Measurements from ENCODE around the gene PANK4. TPM values are rescaled to one million over a fixed set of nuclear protein-coding genes. Genes with fewer than 3 reads are reported as not detected.
A peak's percentile ranks its signal among the peaks of the same experiment; 100 is the strongest.

Gene PANK4
- total and polyA plus RNA-seq, 2 experiments from 2014 or later = 18.5 to 21.3 TPM

DNA sequence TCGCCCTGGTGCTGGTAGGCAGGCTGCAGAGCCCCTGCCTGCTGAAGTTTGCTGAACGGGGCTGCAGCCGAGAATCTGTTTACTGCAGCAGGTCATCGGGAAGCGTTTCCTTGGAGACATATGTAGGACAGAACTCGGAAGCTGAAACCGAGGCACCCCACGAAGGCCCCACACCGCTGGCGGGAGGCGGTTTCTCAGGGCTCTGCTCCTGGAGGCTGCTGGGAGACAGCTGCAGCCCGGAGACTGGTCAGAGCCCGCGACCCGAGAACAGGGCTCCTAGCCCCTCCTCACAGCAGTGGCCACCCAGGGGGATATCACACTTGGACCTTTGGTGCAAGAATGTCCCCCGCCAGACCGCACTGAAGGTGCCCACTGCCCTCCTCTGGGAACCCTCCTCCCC, 63.0 kb downstream of the PANK4 start:
- H3K9me3 ChIP-seq (ENCODE audit: low read depth) = no peaks in the 10 kb centered on the region
- H2AFZ ChIP-seq = no peak overlapping the region
- no peak for TF ChIP-seq EZH2phosphoT487 (IDR thresholded peaks at IDR 0.05; ENCODE audit: low read depth, severe bottlenecking, unreplicated experiment)
- no peak for TF ChIP-seq CTCF (IDR thresholded peaks at IDR 0.05; ENCODE audit: poor library complexity)
- no peak for TF ChIP-seq EZH2 (IDR thresholded peaks at IDR 0.05; ENCODE audit: borderline replicate concordance)
- peak; percentile 57 for DNase-seq (ENCODE audit: low spot score)
- H3K36me3 ChIP-seq (replicated peaks; ENCODE audit: insufficient read depth, low read depth) = no peaks in the 10 kb centered on the region
- 54% methylated on average over 17 of the region's 17 CpGs for WGBS (ENCODE audit: low lambda C conversion rate, missing lambda C conversion rate)
- no peak overlapping the region for H3K4me3 ChIP-seq
- peak overlapping the region; percentile 33 for H3K4me2 ChIP-seq
- H3K27ac ChIP-seq = no peak overlapping the region
- H3K9me2 ChIP-seq (replicated peaks; ENCODE audit: insufficient read depth) = no peaks in the 10 kb centered on the region
- no peaks in the 10 kb centered on the region for H3K4me1 ChIP-seq (ENCODE audit: insufficient read depth)
- no peaks in the 10 kb centered on the region for H4K20me1 ChIP-seq (ENCODE audit: insufficient read depth, poor library complexity, severe bottlenecking)
- no peaks in the 10 kb centered on the region for H3K79me2 ChIP-seq
- peaks cover 3% of the 10 kb centered on the region for H3K27me3 ChIP-seq

GRCh38 chr1:2462819-2463218, 63.6 kb downstream of the PANK4 start:
- no peak for DNase-seq (ENCODE audit: low spot score)
- H3K4me3 ChIP-seq = no peak overlapping the region
- 46% methylated on average over 15 of the region's 15 CpGs for WGBS (ENCODE audit: low lambda C conversion rate, missing lambda C conversion rate)
- H3K9me3 ChIP-seq (ENCODE audit: low read depth) = no peaks in the 10 kb centered on the region
- H3K9me2 ChIP-seq (replicated peaks; ENCODE audit: insufficient read depth) = no peaks in the 10 kb centered on the region
- H3K4me2 ChIP-seq = peak overlapping the region; percentile 33
- no peaks in the 10 kb centered on the region for H3K36me3 ChIP-seq (replicated peaks; ENCODE audit: insufficient read depth, low read depth)
- no peak overlapping the region for H2AFZ ChIP-seq
- H4K20me1 ChIP-seq (ENCODE audit: insufficient read depth, poor library complexity, severe bottlenecking) = no peaks in the 10 kb centered on the region
- H3K79me2 ChIP-seq = no peaks in the 10 kb centered on the region
- no peak overlapping the region for H3K27ac ChIP-seq
- no peak for TF ChIP-seq CTCF (IDR thresholded peaks at IDR 0.05; ENCODE audit: poor library complexity)
- no peak for TF ChIP-seq EZH2phosphoT487 (IDR thresholded peaks at IDR 0.05; ENCODE audit: low read depth, severe bottlenecking, unreplicated experiment)
- no peak for TF ChIP-seq EZH2 (IDR thresholded peaks at IDR 0.05; ENCODE audit: borderline replicate concordance)
- H3K27me3 ChIP-seq = no peaks in the 10 kb centered on the region
- H3K4me1 ChIP-seq (ENCODE audit: insufficient read depth) = no peaks in the 10 kb centered on the region

GRCh38 chr1:2460996-2461751, 65.2 kb downstream of the PANK4 start:
- H3K36me3 ChIP-seq (replicated peaks; ENCODE audit: insufficient read depth, low read depth) = no peaks in the 10 kb centered on the region
- 86% methylated on average over 15 of the region's 18 CpGs for WGBS (ENCODE audit: low lambda C conversion rate, missing lambda C conversion rate)
- H3K27me3 ChIP-seq = no peaks in the 10 kb centered on the region
- H3K79me2 ChIP-seq = no peaks in the 10 kb centered on the region
- no peak for DNase-seq (ENCODE audit: low spot score)
- H3K4me3 ChIP-seq = no peak overlapping the region
- H3K4me1 ChIP-seq (ENCODE audit: insufficient read depth) = no peaks in the 10 kb centered on the region
- no peak overlapping the region for H2AFZ ChIP-seq
- no peak overlapping the region for H3K4me2 ChIP-seq
- H3K27ac ChIP-seq = no peak overlapping the region
- TF ChIP-seq EZH2 (IDR thresholded peaks at IDR 0.05; ENCODE audit: borderline replicate concordance) (no peak), CTCF (IDR thresholded peaks at IDR 0.05; ENCODE audit: poor library complexity) (no peak), EZH2phosphoT487 (IDR thresholded peaks at IDR 0.05; ENCODE audit: low read depth, severe bottlenecking, unreplicated experiment) (no peak)
- H4K20me1 ChIP-seq (ENCODE audit: insufficient read depth, poor library complexity, severe bottlenecking) = no peaks in the 10 kb centered on the region
- no peaks in the 10 kb centered on the region for H3K9me3 ChIP-seq (ENCODE audit: low read depth)
- H3K9me2 ChIP-seq (replicated peaks; ENCODE audit: insufficient read depth) = no peaks in the 10 kb centered on the region
